ENCODE measurements around the gene FTCD.

FTCD gene

DNA sequence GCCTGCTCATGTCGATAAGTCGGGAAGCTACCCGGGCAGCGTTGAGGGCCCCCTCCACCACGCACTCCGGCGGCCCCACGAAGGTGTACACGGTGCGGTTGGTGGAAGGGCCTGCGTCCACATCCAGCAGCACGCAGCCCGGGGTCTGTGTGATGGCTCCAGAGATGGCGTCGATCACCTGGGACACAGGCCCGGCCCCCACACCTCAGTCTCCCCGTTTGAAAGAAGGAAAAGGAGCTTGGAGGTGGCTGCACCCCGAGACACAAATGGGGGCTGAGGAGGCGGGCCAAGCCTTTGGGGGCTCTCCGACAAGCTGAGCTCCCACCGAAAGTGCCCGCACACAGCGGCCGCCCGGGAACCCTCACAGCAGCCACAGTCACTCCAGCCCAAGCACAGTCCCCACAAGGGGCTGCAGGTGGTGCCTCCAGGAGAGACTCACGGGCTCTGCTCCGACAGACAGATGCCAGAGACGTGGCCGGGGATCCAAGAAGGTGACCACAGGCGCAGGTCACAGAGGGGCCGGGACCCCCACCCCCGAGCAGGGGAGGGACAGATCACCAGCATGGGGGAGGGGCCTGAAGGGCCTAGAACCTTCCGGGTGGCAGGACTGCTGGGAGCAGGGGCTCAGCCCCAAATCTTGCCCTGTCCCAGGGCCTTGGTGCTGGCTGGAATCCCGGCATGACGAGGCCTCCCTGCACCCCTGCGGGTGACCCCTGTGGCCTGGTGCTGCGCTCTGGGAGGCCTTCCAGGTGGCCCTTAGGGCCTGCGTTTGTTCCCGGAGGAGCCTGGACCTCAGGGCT, 1.0 kb downstream of the FTCD start:
- peak; percentile 67 for DNase-seq (ENCODE audit: low spot score)

GRCh38 chr21:46153247-46154154, 1.9 kb downstream of the FTCD start:
- DNase-seq (ENCODE audit: low spot score), result peak; percentile 72
- no peak overlapping the region for H3K27ac ChIP-seq
- peak overlapping the region; percentile 38 for H3K4me3 ChIP-seq
- TF ChIP-seq CTCF (IDR thresholded peaks at IDR 0.05), result peak; percentile 54

More for the DNA sequence above, 1.0 kb downstream of the FTCD start:
- no peak overlapping the region for H3K4me3 ChIP-seq
- no peak overlapping the region for H3K27ac ChIP-seq
- no peak for TF ChIP-seq CTCF (IDR thresholded peaks at IDR 0.05)

DNA sequence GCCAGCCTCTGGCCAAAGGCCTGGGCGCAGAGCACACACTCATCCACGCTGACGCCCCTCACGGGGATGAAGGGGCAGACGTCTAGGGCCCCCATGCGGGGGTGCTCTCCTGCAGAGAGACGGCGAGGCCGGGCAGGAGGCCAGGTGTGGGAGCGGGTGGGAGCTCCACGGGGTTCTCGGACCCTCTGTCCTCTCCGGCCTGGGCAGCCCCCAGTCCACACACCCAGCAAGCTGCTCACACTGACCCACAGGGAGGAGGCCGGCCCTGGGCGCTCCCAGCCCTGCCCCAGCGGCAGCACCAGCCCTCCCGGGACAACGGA, 2.5 kb downstream of the FTCD start:
- H3K4me3 ChIP-seq, result peak overlapping the region; percentile 38
- no peak for TF ChIP-seq CTCF (IDR thresholded peaks at IDR 0.05)
- no peak overlapping the region for H3K27ac ChIP-seq
- peak; percentile 68 for DNase-seq (ENCODE audit: low spot score)

DNA sequence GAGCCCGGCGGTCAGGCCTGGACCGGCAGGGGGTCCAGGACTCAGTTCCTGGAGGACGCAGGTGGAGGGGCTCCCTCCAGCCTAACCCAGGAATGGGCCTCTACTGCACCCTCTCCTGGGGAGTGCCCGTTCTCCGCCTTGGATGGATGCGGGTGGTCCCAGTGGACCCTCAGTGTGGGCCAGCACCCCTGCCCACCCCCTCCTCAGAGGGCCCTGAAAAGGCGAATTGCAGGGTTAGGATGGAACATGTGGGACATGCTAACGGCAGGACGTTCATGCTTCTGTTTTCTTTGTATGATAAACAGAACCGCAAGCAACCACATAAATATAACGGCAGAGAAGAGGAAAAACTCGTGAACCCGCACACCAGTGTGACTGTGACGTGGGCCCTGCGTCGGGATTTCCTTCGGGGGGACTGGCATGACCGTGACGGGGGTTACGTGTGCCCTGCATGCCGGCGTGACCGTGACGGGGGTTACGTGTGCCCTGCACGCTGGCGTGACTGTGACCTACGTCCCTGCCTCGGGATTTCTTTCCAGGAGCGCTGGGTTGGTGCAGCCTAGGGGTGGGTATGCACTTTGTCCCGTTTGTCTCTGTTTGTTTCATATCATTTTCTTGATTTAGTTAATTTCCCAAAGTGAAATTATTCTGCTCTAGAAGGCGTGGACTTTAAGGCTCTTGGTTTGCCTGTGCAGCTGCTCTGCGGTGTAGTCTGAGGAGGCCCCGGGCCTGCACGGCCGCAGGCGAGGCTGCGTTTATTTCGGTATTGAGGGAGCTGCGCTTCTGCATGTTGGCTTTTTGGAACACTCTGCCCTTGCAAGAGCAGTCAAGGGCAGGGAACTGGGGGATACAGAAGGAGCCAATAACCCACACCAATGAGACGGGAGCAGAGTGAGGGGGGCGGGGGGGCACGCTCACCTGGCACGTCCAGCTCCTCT, 3.1 kb downstream of the FTCD start:
- TF ChIP-seq CTCF (IDR thresholded peaks at IDR 0.05), result no peak
- H3K4me3 ChIP-seq, result no peak overlapping the region
- peak; percentile 58 for DNase-seq (ENCODE audit: low spot score)
- no peak overlapping the region for H3K27ac ChIP-seq

DNA sequence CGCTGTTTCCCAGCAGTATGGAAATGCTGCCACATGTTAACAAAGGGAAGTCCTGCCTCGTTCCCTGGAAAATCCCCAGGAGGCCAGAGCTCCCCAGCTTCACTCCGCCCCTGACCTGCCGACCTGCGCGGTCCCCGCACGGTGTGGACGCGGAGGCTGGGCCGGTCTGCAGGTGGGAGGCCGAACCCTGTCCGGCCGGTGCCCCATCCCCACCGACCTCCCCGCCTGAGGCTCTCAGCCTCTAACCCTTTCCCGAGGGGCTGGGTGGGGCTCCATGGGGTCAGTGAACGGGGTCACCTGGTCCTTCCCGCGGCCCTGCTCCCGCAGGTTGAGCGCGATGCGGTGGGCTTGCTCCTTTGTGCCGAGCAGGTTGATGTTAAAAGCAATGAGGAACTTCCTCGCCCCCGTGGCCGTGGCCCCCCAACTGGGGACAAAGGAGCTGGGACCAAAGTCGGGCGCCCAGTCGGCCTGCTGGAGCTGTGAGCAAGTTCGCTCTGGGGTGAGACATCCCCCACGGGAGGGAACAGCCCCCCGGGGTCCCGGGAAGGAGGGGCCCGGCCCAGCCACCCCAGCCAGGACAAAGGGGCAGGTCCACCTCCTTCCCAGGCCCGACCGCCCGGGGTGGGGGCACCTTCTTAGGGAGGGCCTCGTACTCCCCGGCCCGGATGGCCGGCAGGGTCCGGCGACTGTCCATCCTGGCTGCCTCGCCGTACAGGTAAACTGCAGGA, 4.0 kb downstream of the FTCD start:
- H3K27ac ChIP-seq, result no peak overlapping the region
- TF ChIP-seq CTCF (IDR thresholded peaks at IDR 0.05), result no peak
- no peak overlapping the region for H3K4me3 ChIP-seq
- DNase-seq (ENCODE audit: low spot score), result peak; percentile 55

DNA sequence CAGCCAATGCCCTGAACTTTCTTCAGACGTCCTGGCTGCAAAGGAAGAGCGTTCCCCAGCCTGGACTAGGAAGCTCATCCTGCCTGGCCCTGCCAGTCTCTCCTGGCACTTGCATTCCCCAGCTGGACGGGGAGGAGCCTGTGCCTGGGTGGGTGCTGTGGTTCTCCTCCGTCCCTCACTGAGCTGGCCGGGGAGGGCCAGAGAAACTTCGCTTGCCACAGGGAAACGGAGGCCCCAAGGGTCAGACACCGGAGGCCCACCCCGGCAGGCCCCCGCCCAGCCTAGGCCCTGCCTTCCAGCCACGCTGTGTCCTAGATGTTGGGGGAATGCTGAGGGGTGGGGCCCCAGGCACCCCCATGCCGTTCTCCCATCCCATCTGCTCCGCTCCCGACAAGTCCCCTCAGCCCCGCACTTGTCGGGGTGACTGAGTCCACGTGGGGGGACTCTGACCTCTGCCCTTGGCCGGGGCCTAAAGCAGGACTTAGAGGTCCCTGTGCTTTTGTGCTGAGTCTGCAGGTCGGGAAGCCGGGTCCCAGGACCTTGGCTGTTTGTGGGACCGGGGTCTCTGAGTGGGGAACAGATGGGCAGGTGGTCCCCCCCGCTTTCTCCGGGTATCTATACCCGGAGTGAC, 4.8 kb downstream of the FTCD start:
- peak; percentile 64 for DNase-seq (ENCODE audit: low spot score)
- H3K27ac ChIP-seq, result no peak overlapping the region
- TF ChIP-seq CTCF (IDR thresholded peaks at IDR 0.05), result no peak
- no peak overlapping the region for H3K4me3 ChIP-seq

All from coronary artery (tissue), 2 donors.